ENCODE data around the gene FGF14.

Gene FGF14

DNA sequence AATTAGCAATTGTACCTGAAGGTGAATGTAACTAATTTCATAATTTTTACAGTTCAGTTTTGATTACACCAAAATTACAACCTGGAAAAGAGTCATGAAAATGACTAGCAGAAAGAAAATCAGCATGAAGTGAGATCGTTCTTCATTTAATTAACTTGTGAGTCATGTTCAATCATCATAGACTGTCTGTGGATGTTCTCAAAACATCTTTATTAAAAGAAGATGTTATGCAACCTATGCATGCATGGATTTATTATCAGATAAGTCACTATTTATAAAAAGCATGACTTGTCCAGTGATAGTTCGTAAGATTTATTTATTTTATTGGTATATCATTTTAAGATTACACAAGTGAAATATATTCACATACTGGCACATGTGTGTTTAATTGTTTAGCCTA is 703.4 kb downstream of the FGF14 start:
- DNase-seq: no peak

DNA sequence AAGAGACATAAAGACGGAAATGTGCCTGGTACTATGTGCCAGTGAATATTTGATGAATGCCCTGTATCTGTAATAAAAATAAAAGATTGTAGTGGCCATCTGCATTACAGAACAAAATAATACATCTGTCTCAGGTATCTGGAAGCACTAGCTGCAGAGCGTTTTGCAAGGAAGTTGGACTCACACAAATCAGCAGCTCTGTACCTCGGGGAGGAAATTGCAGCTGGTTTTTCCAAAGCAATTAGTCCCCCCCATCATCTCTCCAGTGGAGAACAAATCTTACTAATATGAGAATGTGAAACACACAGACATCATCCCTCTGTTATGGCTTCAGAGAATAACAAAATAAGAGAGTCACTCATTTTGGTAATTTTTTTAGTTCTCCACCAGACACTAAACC is 704.1 kb downstream of the FGF14 start:
- no peak for DNase-seq

DNA sequence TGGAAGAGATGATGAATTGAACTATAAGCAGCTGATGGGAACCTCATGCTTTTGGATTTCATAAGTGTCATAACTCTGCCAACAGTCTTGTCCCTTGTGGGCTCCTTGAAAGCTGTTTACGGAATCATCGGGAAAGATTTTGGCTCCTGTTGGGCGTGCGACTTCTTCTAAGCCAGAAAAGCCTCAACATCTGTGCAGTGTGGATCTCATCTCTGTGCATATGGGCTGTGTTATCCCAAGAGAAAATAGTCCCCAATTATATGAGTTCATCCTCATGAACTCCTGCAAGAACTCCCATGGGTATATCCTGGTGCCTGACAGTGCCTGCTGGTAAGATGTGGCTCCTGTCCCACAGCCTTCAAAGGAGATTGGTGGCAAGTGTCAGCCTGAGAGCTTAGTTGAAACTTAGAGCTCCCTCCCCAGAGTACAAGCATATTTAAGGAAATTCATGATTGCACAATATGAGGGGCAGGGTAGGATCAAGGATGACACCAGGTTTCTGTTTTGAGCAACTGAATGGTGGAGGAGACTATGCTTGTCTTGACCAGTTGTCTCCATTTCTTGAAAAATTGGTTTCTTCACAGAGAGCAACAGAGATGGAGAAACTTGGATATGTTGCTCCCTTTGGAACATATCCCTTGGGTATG is 705.9 kb downstream of the FGF14 start:
- no peak for DNase-seq

DNA sequence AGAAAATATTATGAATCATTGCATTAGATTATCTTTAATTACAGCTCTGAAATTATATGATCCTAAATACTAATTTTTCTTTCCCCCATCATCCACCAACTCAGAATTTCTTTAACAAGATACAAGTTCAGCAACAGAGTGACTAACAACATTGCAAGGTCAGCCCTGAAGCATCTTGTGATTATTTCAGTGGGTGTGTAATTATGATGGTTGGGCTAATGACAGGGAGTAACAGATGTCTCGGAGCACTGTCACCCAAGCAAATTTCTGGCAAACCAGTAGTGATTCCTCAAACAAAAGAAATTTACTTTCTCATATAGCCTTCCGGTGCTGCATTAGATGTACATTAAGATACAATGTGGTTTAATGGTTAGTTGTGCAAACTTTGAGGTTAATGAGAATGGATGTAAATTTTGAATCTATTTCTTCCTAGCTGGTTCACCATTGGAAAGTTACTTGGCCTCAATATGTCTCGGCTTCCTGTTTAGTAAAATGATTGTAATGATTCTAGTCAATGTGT is 710.4 kb downstream of the FGF14 start:
- no peak for DNase-seq

DNA sequence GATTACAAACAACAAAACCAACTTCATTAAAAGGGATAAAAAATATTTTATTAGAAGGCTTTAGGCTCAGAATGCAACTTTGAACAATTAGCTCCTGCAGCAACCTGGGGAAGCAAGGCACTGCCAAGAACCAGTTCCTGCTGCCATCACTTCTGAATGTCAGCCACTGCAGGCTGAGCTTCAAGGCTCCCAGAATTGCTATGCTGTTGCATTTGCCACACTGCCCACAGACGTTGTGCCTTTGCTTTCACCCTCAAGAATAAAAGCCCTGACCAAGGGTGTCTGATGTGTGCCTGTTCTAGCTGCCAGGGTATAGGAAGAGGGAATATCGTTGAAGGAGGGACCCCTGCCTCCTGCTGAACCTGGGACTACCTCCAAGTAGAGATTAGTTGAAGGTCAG is 711.0 kb downstream of the FGF14 start:
- DNase-seq: no peak

DNA sequence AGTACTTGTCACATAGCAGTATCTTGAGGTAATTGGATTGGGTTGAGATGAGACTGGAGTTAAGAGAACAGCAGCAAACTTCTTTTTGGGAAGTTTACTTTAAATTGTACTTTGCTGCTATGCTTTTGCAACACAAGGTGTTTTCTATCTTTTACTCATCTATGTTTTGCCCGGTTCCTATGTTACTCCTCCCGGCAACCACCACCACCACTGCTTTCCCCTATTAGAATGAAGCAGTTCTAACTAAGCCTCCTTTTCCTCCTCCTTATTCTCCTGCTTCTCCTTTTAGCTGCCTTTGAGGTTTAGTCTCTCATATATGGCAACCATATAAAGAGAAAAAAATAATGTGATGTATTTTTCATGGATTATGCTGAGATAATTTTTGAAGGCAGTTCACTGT is 715.8 kb downstream of the FGF14 start:
- DNase-seq: no peak

DNA sequence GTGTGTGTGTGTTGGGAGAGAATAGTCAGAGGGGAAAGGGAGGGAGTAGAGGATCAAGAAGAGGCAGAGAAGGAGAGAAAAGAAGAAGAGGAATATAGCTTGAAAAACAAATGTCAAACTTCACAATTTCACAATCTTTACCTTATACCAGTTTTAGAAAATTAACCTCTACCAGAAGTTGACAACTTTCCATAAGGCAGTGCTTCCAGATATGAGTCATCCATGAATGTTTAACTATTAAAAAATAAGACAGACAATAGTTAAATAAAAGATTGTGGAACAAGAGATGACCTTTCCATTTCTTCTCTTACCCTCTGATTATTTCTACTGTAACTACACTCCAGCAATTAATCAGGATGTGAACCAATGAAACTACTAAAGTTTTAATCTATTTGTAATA is 720.0 kb downstream of the FGF14 start:
- DNase-seq: no peak

DNA sequence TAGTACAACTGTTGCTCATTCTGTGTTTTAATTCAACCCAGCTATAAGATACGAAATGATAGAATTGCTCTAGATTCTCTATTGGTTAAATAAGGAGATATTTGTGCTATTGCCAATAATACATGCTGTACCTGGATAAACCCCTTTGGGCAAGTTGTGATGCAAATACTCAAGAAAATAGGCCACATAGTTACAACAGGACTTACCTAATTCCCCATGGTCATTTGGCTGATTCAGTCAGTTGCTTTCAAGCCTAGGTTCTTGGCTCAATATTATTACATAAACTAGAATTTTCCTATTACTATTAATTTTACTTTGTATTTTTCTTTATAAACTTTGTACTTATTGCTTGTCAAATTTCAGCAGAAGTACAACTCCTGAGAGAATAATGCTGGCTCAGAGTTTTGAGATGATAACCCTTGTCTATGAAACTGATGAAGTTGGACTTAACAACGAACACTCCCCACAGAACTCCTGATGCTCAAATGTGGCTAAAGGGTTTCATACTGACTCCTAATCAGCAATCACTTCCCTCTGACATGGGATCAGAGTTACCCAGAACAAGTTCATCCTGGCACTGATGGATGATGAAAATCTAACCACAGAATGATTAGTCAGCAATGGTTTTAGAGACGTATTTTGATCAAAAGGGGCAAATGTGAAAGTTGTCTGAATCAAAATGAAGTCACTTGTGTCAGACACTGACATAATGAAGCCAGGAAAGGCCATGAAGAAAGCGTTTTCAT is 728.3 kb downstream of the FGF14 start:
- DNase-seq: no peak

DNA sequence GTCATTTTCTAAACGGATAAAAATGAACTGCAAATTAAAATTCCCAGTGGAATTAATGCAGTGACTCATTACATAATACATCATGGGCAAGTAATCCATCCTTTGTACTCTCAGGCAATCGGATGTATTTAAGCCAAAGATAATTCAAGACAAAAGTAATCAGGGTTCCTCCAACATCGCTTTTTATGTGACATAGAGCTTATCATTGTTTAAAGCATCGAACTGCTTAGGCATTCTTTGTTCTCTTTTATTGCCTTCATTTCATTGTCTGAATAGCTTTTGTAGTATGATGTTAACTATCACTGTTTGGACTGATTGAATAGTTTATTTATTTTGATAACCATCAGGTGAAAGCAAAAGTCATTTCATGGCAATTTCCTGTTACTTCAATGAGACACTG is 740.0 kb downstream of the FGF14 start:
- no peak for DNase-seq
